Prostate gland (tissue), 2 donors: ENCODE data around the gene PNMA8A. TPM values are rescaled to one million over a fixed set of nuclear protein-coding genes. Genes with fewer than 3 reads are reported as not detected.
"Not testable (repeated sequence)": the region's sequence is repeated elsewhere in the genome, so short reads cannot be mapped to it uniquely, and the experiment has no call there.

Source experiments
- DNase-seq: peaks from one replicate; pipeline ENCODE4 v3.0.0-alpha.2; 2019; ENCODE audit warnings: low spot score
- H3K27ac ChIP-seq, 2 donors: fragments of 200-600 bp; sonication (generic); 2 replicates each; pipeline ENCODE4 v1.5.1; 2017 to 2019
- H3K27me3 ChIP-seq: fragments of 200-600 bp; sonication (generic); replicated peaks from 2 replicates; pipeline ENCODE4 v1.5.1; 2019; ENCODE audit not compliant: insufficient read depth
- H3K36me3 ChIP-seq, 2 donors: fragments of 200-600 bp; sonication (generic); 1 replicate in 1 of 2; 2 replicates in 1 of 2; pipeline versions ENCODE4 v1.5.1 to v1.8.1; 2017 to 2019
- H3K4me1 ChIP-seq: fragments of 200-600 bp; sonication (generic); replicated peaks from 2 replicates; pipeline ENCODE4 v1.5.1; 2019
- H3K4me3 ChIP-seq, 2 donors: fragments of 200-600 bp; sonication (generic); 2 replicates each; pipeline ENCODE4 v1.5.1; 2017 to 2019
- H3K9me3 ChIP-seq: fragments of 200-600 bp; sonication (generic); 2 replicates; pipeline ENCODE4 v1.5.1; 2017
- CTCF ChIP-seq, 4 experiments: fragments of 200-600 bp in 2 of 4; fragments of 450-650 bp in 2 of 4; sonication (generic) in 2 of 4; IDR thresholded peaks; 1 replicate in 3 of 4; 2 replicates in 1 of 4; pipeline ENCODE4 v1.5.1; 2016 to 2019; ENCODE audit warnings: antibody characterized with exemption in 4 of 4, mild to moderate bottlenecking in 2 of 4, moderate library complexity in 2 of 4
- POLR2A ChIP-seq: fragments of 450-650 bp; IDR thresholded peaks from one replicate; pipeline ENCODE4 v1.6.1; 2016; ENCODE audit warnings: antibody characterized with exemption, mild to moderate bottlenecking
- POLR2AphosphoS5 ChIP-seq: sonication (generic); formaldehyde crosslinking; IDR thresholded peaks from one replicate; pipeline ENCODE4 v1.6.1; 2017; ENCODE audit warnings: antibody characterized with exemption
- WGBS: methylation state at CpG from one replicate; pipeline ENCODE4 v1.1.5; 2018; 5-methylcytosine and 5-hydroxymethylcytosine counted together
- intact Hi-C: fragments of 100-400 bp; cut with DNase I; formaldehyde crosslinking; loops from one replicate; pipeline ENCODE4 v1.14.2; 2022
- total RNA-seq, 2 donors: library from RNA; depleted of rRNA; stranded (reverse); fragments of >200 nt; gene quantifications; one replicate each; pipeline ENCODE4 v1.1.0, GENCODE V29; 2016

PNMA8A gene
- total RNA-seq, 2 donors from 2014 or later: 17.0 to 26.5 TPM

- no peaks in the 10 kb centered on the region for H3K9me3 ChIP-seq
- H3K27ac ChIP-seq: no peak overlapping the region
- H3K27me3 ChIP-seq: no peaks in the 10 kb centered on the region
- no peak overlapping the region for H3K4me3 ChIP-seq
- no peak for TF ChIP-seq CTCF (IDR thresholded peaks at IDR 0.05)
- no peak for TF ChIP-seq POLR2AphosphoS5
- no peak for TF ChIP-seq POLR2A
- intact Hi-C loops: no loop called here
- DNase-seq: no peak
- peaks cover 12% of the 10 kb centered on the region for H3K4me1 ChIP-seq
- no peaks in the 10 kb centered on the region for H3K36me3 ChIP-seq
- 56% methylated on average over 3 of the region's 3 CpGs for WGBS
These were observed 24.4 kb downstream of the PNMA8A start for GRCh38 chr19:46447006-46447405.

- H3K27me3 ChIP-seq: no peaks in the 10 kb centered on the region
- WGBS: 81% methylated on average over 14 of the region's 15 CpGs
- TF ChIP-seq CTCF (IDR thresholded peaks at IDR 0.05) (no peak), POLR2A (no peak), POLR2AphosphoS5 (no peak)
- no peaks in the 10 kb centered on the region for H3K9me3 ChIP-seq
- no peaks in the 10 kb centered on the region for H3K36me3 ChIP-seq
- H3K4me3 ChIP-seq: no peak overlapping the region
- no peak for DNase-seq
- H3K27ac ChIP-seq: no peak overlapping the region
- intact Hi-C loops: no loop called here
- H3K4me1 ChIP-seq: peaks cover 15% of the 10 kb centered on the region
These were observed 25.3 kb downstream of the PNMA8A start for GRCh38 chr19:46446021-46446420.

- no peaks in the 10 kb centered on the region for H3K9me3 ChIP-seq
- peaks cover 15% of the 10 kb centered on the region for H3K4me1 ChIP-seq
- no peak for TF ChIP-seq POLR2A
- no peak for TF ChIP-seq CTCF (IDR thresholded peaks at IDR 0.05)
- TF ChIP-seq POLR2AphosphoS5: peak; percentile 83
- H3K27me3 ChIP-seq: no peaks in the 10 kb centered on the region
- H3K36me3 ChIP-seq: no peaks in the 10 kb centered on the region
- DNase-seq: peak; percentile 71
- WGBS: 43% methylated on average over 8 of the region's 8 CpGs
- intact Hi-C loops: no loop called here
- H3K4me3 ChIP-seq: no peak overlapping the region
- peak overlapping the region; percentile 43 to 55 for H3K27ac ChIP-seq
These were observed 28.4 kb downstream of the PNMA8A start for GRCh38 chr19:46442808-46443450.

GRCh38 chr19:46441866-46442265 is 29.5 kb downstream of the PNMA8A start:
- Histone ChIP-seq H3K9me3 (no peaks in the 10 kb centered on the region), H3K27me3 (no peaks in the 10 kb centered on the region), H3K4me3 (no peak overlapping the region), H3K36me3 (no peaks in the 10 kb centered on the region), H3K4me1 (peaks cover 15% of the 10 kb centered on the region), H3K27ac (peak overlapping the region; percentile 43 to 55)
- intact Hi-C loops: no loop called here
- no peak for DNase-seq
- 32% methylated on average over 1 of the region's 1 CpG for WGBS
- TF ChIP-seq POLR2AphosphoS5: peak; percentile 5
- no peak for TF ChIP-seq CTCF (IDR thresholded peaks at IDR 0.05)
- TF ChIP-seq POLR2A: no peak

GRCh38 chr19:46435689-46436088 is 35.7 kb downstream of the PNMA8A start:
- 96% methylated on average over 4 of the region's 4 CpGs for WGBS
- H3K4me1 ChIP-seq, intact Hi-C loops: not testable (repeated sequence)

More at GRCh38 chr19:46435689-46436088, 35.7 kb downstream of the PNMA8A start:
- not testable (repeated sequence) for H3K4me3 ChIP-seq, H3K36me3 ChIP-seq, DNase-seq, H3K27me3 ChIP-seq, H3K27ac ChIP-seq, H3K9me3 ChIP-seq
